GM19395 (cell line): ENCODE results near the gene EVI5.
"Not testable (repeated sequence)": the region's sequence is repeated elsewhere in the genome, so short reads cannot be mapped to it uniquely, and the experiment has no call there.

ENCODE experiments used
- ATAC-seq: cut with Tn5 transposase; IDR thresholded peaks from one replicate; pipeline ENCODE4 v1.9.1; 2021; ENCODE audit warnings: mild to moderate bottlenecking, moderate library complexity; ENCODE audit not compliant: unreplicated experiment

Gene EVI5

DNA sequence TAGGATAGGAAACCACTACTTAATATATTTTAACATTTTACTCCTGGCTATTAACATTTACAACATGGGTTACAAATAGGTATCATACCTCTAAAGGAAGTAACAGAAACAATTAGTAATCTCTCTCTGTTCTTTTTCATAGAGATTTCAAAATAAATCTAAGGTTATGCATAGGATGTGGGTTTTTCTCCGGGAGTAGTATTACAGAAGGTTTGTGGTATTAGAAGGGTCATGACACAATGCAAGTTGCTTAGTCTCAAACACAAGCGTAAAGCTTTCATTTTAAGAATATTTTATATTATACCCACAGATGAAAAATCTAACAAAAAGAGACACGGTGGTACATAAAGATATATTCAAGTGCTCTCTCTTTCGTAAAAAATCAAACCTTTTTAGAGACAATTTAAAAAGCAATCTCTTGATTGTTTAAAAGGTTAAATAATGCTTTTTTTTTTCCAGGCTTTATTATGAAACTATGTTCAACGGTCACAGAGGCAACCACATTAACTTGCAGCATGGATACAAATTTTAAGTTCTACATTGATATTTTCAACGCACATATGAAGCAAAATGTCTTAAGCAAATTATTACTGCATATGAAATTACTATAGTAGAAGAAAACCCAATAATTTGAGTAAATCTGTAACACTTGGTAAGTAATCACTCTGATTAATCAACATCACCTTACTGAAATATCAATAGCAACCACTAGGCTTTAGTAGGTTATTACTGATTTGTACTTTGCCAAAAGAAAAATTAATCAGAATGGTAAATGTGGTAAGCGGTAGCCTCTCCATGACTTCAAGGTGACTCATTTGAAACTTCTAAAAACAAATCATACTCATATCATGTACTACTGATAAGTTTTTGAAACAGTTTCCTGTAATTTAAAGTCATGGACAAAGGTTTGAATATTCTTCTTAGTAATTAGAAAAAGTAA is 200.8 kb downstream of the EVI5 start:
- ATAC-seq: peak; percentile 87

DNA sequence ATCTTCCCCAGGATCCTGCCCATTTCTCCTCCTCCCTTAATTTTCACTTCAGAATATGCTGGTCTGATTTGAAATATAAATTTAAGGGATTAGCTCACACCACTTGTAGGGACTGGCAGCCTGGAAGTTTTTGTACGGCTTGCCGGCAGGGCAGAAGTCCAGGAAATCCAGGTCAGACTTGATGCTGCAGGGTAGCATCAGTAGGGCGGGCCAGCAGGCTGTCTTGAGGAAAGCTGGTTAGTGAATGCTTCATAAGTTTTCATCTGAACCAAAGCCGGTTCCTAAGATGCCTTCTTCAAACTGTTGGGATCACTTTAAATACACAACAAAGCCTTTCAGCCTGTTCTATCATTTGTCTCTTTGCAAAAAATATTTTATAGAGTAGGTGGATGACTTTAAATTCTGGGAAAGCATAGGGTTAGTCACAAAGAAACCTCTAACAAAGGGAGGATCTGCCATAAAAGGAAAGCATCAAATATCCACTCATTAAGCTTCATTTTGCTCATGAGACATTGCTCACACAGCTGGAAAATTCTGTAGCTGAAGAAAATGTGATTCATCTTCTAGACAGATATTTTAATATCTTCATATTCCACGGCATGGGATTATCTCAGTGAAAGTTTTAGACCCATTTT is 207.5 kb downstream of the EVI5 start:
- no peak for ATAC-seq

DNA sequence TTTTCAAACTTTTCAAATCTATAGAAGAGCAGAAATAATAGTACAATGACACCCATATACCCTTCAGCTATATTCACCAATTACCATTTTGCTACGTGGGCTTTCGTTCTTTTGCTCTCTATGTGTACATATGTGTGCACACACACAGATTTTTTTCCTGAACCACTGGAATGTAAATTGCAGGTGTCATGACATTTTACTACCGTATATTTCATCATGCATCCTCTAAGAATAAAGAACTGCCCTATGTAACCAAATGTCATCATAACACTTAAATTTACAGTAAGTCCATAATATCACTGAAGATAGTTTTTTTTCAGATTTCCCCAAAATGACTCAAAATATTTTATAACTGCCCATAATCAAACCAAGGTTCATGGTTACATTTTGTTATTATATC is 209.8 kb downstream of the EVI5 start:
- no peak for ATAC-seq

DNA sequence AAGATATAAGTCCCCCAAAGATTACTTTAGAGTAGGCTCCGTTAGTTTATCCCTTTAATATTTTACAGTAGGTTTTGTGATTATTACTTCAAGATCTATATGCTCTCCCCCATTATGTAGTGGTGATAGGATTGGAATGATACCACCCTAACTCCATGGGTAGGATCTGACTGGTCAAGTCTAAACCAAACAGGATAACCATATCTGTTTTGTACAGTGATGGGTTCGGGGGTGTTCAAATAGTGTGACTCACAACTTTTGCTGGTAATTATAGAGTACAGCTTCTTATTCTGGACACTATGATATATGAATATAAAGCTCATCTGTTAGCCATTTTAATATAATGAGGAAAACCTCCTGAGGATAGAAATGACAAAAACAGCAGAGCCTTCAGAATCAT is 212.4 kb downstream of the EVI5 start:
- ATAC-seq: no peak

DNA sequence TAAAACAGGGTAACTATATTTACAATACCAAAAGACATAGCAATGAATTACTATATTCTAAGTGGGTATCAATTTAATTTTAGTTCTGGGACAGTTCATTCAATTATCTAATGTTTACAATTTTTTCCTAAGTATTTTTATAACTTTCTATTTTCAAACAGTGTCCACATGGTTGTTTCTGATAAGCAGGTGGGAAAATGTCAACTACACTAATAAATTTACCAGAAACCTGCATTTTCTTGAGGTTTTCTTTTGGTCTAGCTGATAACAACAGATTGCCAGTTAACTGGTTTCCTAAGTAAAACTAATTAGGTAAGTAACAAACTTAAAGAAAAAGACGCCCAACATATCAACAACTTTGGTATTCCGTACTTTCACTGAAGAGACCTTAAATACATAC is 213.3 kb downstream of the EVI5 start:
- ATAC-seq: no peak

DNA sequence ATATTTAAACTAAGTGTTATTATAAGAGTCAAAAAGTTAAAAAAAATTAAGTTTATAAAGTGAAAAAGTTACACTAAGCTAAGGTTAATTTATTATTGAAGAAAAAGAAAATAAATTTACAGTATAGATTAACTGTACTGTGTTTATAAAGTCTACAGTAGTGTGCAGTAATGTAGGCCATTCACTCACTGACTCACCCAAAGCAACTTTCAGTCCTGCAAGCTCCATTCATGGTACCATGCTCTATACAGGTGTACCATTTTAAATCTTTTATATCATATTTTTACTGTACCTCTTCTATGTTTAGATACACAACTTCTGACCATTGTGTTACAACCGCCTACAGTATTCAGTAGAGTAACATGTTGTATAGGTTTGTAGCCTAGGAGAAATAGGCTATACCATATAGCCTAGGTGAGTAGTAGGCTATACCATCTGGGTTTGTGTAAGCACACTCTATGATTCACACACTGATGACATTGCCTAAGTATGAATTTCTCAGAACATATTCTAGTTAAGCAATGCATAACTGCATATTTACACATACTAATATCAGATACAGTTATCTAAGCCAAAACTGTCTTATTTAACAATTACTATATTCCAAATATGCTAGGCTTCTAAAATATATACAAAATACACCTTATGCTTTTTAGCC is 217.6 kb downstream of the EVI5 start:
- no peak for ATAC-seq

DNA sequence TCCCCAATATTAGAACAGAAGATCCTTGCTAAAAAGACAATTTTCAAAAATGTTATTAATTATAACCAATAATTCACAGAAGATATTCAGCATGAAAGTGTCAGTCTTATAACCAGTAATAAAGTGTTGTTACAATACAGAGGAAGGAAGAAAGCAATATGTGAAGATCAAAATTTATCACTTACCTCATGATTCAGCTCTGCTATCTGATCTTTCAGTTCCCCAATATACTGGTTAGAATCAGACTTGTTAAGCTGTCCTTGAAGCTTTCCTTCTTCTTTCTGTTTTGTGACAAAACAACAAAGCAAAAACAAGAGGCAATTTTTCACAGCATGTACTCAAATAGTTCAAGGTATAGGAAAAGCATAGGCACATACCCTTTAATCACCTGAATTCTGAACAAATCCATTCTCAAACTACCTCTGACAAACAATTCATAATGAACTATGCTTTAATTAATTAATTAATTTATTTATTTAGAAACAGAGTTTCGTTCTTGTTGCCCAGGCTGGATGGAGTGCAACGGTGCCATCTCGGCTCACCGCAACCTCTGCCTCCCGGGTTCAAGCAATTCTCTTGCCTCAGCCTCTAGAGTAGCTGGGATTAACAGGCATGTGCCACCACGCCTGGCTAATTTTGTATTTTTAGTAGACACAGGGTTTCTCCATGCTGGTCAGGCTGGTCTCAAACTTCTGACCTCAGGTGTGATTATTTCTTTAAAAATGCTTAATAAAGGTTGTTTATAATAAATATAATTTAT is 221.3 kb downstream of the EVI5 start:
- peak; percentile 95 for ATAC-seq

DNA sequence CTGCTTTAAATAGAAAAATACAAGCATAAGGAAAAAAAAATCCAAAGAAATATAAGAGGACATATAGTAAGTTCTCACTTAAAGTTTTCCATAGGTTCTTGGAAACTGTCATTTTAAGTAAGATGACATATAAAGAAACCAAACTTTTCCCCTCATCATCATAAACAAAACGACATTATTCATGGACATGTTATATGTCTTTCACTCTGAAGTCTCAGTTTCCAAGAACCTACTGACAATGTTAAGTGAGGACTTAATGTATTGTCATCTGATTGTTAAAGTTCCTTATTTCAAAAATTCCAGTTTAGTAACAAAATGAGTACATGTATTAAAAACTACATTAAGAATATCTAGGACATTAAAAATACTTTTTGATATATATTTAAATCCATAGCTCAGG is 228.6 kb downstream of the EVI5 start:
- ATAC-seq: no peak

DNA sequence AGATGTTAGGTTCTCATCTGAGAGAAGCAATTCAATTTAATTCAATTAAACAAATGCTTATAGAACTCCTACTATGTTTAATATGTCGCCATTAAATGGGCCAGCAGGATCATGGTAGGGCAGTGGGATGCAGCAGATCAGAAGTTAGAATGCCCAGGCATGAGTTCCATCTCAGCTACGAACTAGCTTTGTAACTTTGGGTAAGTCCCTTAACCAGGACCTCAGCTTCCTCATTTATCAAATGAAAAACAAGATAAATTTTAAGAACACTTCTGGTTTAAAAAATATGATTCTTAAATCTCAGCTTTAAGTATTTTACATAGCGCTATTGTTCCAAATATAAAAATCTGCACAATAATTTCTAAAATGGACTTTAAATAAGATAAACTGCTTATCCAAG is 230.7 kb downstream of the EVI5 start:
- ATAC-seq: no peak

DNA sequence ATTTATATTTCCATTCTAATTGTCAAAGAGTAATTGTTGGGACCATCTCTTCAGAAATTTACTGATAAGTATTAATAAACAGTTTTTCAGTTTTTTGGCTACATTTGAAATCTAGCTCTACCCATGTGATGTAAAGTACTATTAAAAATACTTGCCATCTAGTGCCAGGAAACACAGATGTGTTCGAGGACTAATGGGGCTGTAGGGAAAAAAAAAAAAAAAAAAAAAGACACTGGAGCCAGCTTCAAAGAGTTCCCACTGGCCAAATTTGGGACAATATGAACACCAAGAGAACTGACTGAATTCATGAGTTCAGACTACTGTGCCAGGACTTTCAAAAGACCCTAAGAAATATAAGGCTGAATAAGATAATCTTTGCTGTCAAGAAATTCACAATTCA is 233.0 kb downstream of the EVI5 start:
- no peak for ATAC-seq

DNA sequence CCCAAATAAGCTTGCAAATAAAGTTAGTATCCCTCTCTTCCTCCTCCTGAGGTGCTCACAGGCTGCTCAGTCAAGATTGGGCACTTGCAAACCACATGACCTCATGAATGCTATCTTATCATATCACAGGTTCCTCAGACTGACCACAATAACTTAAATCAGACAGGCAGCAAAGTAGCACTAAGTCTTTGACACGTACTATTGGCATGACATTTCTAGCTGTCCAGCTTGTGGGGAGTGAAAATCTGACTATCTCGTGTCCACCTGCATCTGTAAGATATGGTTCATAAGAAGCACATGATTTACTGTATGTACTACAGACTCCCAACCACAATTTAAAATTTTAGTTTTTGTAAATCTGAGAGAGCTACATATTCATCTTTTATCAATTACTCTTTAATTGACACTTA is 240.1 kb downstream of the EVI5 start:
- ATAC-seq: no peak

DNA sequence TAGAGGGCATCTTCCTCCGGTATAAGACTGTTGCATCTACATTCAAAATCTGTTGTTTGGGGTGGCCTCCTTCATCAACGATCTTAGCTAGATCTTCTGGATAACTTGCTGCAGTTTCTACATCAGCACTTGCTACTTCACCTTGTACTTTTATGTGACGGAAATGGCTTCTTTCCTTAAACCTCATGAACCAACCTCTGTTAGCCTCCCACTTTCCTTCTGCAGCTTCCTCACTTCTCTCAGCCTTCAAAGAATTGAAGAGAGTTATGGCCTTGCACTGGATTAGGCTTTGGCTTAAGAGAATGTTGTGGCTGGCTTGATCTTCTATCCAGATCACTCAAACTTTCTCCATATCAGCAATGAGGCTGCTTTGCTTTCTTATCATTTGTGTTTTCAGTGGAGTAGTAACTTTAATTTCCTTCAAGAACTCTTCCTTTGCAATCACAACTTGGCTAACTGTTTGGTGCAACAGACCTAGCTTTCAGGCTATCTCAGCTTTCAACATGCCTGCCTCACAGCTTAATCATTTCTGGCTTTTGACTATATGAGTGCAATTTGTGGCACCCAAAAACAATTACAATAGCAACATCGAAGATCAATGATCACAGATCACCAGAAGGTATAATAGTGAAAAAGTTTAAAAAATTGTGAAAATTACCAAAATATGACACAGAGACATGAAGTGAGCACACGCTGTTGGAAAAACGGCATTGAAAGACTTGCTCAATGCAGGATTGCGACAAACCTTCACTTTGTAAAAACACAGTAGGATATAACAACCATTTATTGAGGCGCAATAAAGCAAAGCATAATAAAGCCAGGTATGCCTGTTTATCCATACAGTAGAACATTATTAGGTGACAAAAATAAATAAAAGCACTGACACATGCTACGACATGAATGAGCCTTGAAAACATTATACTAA is 241.5 kb downstream of the EVI5 start:
- no peak for ATAC-seq

DNA sequence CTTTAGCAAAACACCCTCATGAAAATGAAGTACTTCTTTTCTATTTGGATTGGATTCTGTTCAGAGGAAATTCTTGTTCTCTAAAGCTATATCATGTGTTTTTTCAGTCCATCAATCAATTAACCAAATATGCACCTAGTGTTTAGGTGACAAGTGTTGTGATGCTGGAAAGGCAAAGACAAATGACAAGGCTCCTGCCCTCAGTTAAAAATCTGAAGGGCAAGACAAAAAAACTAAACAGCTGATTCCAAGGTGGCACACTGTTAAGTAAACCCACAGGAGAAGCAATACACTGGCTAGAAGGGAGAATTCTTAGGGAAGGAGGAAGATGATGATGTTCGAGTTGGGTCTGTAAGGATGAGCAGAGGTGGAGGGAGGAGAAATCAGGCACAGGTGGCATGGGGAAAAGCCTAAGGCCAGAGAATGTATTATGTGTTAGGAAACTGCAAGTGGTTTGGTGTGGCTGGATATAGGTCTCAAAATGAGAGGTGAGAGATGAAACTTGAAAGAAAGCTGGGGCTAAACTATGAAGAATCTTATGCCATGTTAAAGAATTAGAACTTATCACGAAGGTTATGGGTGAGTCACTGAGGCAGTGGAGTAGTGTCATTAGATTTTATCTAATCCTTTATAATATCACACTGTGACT is 246.4 kb downstream of the EVI5 start:
- peak; percentile 70 for ATAC-seq

DNA sequence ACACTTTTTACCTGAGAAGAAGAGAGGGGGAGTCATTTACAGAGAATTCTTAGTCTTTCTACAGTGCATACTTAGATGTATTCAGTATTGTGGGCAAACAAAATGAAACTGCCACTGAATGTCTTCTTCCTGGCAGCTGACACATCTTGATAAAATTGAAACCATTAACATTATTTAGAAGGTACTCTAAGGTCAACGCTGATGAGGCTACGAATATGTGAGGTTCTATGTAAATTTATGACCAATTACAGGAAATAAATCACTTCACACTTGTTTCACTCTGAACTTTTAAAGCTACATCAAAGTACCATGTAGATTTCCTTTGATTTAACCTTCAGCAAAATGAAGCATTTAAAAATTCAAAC is 246.9 kb downstream of the EVI5 start:
- ATAC-seq: peak; percentile 79

DNA sequence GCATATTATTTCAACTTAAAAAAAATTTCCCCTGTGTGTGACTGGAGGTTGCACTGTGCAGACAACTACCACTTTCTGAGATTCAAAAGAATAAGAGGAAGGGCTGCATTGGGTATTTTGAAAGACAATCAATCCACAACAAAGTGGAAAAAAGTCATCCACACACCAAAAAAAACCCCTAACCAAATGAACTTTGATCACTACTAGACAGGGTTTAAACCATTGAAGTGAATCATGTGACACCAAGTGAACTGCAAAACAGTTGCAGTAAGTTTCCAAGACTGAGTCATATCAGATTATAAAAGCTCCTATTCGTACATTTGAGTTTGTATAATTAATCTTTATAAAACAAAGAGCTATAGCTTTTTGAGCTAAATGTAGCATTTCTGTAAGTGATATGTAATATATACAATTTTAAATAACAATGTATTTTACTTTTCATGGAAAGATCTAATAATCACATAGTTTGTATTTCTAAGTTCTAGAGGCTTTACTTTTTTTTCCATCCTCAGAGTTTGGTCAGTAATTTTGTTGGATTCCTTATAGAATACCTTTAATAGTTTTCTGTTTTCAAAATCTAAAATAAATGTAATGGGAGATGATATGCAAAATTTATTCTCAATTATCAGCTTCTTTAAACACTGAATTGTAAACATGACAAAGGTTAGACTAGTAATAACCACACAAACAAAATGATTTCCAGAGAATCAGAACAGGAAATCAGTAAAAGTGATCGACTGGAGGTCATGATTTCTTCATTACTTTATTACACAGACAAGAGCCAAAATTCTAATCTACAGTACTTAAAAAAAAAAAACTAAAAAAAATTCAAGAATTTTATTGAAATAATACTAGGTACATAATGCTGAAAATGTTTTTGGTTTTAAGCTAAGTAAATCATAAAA is 247.7 kb downstream of the EVI5 start:
- ATAC-seq: peak; percentile 60

DNA sequence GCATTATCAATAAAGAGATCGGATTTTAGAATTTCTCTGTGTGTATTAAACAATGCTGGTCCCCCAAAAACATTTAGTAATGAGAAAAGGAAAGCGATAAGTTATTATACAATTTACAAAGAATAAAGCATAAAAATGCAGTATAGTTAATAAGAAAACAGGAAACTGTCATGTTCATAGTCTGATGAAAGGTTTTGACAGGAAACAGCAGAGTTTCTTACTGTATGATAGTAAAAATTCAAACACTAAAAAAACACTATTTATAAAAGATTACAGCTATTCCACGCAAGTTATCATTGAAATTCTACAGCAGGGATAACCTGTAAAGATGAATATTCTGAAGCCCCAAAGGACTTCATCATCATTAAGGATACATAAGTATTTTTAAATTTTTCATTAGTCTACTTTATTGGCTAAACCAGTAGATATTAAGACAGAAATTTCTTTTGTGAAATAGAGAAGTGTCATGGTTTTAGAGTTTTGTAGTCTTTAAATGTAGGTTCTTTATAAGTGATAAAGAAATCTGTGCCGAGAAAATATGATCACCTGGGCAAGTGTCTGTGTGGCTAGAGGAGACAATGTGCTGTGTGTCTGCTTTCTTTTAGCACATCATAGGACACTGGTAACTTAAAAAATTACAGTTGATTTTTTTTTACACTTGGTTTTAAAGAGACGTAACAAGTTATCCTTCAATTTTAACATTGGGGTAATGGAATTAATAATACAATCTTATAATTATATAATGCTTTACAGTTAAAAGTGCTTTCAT is 248.5 kb downstream of the EVI5 start:
- peak; percentile 27 for ATAC-seq

DNA sequence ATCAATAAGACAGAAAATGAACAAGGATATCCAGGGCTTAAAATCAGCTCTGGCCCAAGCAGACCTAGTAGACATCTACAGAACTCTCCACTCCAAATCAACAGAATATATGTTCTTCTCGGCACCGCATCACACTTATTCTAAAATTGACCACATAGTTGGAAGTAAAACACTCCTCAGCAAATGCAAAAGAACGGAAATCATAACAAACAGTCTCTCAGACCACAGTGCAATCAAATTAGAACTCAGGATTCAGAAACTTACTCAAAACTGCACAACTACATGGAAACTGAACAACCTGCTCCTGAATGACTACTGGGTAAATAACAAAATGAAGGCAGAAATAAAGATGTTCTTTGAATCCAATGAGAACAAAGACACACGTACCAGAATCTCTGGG is 252.5 kb downstream of the EVI5 start:
- ATAC-seq: not testable (repeated sequence)

DNA sequence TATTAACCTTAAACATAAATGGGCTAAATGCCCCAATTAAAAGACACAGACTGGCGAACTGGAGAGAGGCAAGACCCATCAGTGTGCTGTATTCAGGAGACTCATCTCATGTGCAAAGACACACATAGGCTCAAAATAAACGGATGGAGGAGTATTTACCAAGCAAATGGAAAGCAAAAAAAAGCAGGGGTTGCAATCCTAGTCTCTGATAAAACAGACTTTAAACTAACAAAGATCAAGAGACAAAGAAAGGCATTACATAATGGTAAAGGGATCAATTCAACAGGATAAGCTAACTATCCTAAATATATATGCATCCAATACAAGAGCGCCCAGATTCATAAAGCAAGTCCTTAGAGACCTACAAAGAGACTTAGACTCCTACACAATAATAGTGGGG is 253.0 kb downstream of the EVI5 start:
- ATAC-seq: not testable (repeated sequence)
